Activated CD4-positive, alpha-beta T cell treated with anti-CD3 and anti-CD28 coated beads, Interleukin-2, Interleukin-4, amounts not matched to agents 100 ng/mL and 50 ng/mL, durations not matched to agents 16 hours and 8 hours (primary cell): ENCODE results near the gene NAGA.

ENCODE experiments used
- DNase-seq: peaks from one replicate; pipeline ENCODE4 v3.0.0-alpha.2; 2020; ENCODE audit warnings: low spot score

NAGA gene

GRCh38 chr22:42039271-42039670, 31.3 kb downstream of the NAGA start:
- no peak for DNase-seq

DNA sequence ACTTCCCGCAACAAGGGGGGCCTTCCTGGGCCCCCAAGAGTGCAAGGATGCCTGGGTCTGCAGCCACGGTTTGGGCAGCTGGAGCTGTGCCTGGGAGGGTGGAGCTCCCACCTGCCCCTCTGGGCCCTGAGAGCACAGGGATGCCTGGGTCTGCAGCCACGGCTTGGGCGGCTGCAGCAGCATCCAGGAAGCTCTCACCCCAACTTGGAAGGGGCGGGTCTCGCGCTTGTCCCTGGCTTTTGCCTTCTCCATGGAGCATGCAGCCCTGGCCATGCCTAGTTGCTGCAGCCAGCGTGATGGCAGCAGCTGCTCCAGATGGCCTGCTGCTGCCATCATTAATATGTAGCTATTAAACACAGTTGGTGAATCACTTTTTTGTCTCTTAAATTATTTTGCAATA, 35.4 kb downstream of the NAGA start:
- no peak for DNase-seq

DNA sequence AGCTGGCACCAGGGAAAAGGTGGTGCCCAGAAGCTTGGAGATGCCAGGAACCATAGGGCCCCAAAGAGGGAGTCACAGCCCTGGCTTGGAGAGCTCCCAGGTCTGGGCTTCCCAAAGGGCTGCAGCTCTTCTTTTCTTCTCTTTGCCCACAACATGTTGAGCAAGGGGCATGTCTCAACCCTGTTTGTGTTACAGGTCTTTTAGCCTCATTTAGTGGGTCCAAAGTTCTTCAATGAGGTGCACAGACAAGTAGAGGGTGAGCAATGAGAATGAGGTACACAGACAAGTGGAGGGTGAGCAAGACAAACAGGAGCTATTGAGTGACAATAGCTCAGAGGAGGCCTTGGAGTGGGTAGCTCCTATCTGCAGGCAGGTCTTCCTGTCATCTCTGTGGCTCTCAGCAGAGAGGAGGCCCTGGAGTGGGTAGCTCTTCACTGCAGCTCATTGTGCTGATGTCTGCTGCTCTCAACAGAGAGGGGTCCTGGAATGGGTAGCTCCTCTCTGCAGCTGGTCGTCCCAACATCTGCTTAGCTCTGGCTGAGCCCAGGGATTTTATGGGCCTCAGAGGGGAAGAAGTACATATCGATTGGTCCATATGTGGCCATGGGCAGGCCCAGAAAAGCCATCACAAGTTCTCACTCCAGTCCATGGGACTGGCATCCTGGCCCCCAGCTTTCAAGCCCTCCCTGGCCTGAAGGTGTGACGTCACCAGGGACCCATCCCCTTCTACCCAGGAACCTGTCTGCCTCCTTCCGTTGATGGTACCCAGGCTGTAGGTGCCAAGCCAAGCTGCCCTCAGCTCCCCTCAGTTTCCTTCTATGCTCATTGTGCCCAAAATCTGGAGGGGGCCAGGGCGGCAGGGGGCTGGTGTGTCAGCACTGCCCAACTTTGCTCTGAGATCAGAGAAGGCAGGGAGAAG, 37.1 kb downstream of the NAGA start:
- DNase-seq: no peak

- DNase-seq: no peak
Measured at GRCh38 chr22:42026705-42027104, 43.9 kb downstream of the NAGA start.

DNA sequence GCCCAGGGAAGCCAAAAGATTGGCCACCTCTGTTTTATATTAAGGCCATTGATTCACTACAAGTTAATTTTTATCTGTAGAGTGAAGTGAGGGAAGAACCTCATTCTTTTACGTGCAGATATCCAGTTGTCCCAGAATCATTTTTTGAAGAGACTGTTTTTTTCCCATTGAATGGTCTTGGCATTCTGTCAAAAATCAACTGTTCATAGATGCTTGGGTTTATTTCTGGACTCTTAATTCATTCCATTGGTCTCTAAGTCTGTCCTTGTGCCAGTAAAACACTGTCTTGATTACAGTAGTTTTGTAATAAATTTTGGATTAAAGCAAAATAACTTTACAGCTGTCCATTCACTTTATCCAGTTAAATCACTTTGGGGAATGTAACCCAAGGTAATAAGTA, 45.2 kb downstream of the NAGA start:
- DNase-seq: no peak

- DNase-seq: peak; percentile 27
Measured at GRCh38 chr22:42022162-42022847, 48.3 kb downstream of the NAGA start.

DNA sequence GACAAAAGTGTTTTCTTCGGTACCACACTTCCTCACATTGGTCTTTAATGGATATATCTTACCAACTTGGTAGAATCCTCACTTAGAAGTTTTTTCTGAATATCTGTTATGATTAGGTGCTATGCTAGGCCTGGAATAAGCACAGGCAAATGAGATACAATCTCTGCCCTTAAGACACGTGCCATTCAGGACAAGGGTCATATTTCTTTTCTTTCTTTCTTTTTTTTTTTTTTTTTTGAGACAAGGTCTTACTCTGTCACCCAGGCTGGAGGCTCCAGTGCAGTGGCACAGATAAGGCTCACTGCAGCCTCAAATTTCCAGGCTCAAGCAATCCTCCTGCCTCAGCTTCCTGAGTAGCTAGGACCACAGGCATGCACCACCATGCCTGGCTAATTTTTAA, 49.0 kb downstream of the NAGA start:
- no peak for DNase-seq

DNA sequence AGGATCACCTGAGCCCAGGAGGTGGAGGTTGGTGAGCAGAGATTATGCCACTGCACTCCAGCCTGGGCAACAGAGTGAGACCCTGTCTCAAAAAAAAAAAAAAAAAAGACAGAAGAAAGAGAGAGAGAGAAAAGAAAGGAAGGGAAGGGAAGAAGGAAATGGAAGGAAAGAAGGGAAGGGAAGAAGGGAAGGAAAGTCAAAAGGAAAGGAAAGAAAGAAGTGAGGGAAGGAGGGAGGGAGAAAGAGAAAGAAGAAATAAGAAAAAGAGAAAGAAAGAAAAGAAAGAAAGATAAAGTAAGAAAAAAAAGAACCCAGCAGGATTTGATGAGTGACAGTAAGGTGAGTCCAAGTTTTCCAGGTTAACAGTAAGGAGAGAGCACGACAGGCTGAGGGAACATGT, 52.4 kb downstream of the NAGA start:
- DNase-seq: no peak

GRCh38 chr22:42016111-42016510, 54.5 kb downstream of the NAGA start:
- DNase-seq: no peak

- DNase-seq: no peak
Measured at GRCh38 chr22:42013385-42013784, 57.2 kb downstream of the NAGA start.

DNA sequence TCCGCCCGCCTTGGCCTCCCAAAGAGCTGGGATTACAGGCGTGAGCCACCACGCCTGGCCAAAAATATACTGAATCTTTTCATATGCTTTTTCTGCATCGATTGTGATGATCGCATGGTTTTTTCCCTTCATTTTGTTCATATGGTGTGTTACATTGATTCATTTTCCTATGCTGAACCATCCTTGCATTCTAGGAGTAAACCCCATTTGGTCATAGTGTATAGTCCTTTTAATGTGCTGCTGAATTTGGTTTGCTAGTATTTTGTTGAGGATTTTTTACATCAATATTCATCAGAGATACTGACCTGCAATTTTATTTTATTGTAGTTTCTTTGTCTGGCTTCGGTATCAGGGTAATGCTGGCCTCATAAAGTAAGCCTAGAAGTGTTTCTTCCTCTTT, 59.8 kb downstream of the NAGA start:
- DNase-seq: no peak
